ENCODE measurements around the gene EXOSC1. TPM values are rescaled to one million over a fixed set of nuclear protein-coding genes. Genes with fewer than 3 reads are reported as not detected.

Gene EXOSC1
- total and polyA plus RNA-seq, 4 donors = 11.2 to 25.9 (median 14.5) TPM

DNA sequence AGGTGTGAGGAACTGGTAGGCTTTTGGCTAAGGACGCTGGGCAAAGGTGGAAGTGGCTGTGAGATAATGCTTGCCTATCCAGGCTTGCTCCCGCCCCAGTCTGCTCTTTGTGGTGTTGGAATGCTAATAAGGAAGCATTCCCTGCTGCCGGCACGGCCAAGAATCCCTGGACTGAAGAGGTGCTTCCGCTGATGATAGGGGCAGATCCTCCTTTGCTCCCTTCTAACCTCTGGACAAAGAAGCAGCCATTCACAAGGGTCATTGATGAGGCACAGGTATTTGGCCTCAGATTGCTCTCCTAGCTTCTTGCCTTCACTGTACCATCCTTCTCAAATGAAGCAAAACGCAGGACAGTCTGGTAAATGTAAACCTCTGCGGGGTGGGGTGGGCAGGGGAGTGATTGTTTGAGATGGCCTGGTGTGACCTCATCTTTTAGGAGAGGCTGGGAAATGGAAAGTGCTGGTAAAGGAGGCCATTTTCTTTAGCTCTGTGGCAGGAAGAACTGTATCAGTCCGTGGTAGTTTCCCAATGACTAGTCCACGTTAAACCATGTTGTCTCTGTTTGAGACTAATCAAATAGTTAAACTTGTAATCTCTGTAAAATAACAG lies 18.1 kb downstream of the EXOSC1 start:
- DNase-seq (ENCODE audit: low spot score) = no peak
- H3K27me3 ChIP-seq (ENCODE audit: control insufficient read depth in 4 of 4, insufficient read depth in 4 of 4, low read length in 3 of 4) = no peaks in the 10 kb centered on the region
- peak overlapping the region; percentile 33 to 96 (median 91) for H3K4me3 ChIP-seq (ENCODE audit: low read depth in 1 of 3, low read length in 3 of 3)
- TF ChIP-seq JUND (IDR thresholded peaks at IDR 0.05) (peak in 1 of 2 donors; percentile 14), HNF4A (conservative IDR thresholded peaks at IDR 0.05) (peak; percentile 50 to 55)
- TF ChIP-seq, protein P1, sequence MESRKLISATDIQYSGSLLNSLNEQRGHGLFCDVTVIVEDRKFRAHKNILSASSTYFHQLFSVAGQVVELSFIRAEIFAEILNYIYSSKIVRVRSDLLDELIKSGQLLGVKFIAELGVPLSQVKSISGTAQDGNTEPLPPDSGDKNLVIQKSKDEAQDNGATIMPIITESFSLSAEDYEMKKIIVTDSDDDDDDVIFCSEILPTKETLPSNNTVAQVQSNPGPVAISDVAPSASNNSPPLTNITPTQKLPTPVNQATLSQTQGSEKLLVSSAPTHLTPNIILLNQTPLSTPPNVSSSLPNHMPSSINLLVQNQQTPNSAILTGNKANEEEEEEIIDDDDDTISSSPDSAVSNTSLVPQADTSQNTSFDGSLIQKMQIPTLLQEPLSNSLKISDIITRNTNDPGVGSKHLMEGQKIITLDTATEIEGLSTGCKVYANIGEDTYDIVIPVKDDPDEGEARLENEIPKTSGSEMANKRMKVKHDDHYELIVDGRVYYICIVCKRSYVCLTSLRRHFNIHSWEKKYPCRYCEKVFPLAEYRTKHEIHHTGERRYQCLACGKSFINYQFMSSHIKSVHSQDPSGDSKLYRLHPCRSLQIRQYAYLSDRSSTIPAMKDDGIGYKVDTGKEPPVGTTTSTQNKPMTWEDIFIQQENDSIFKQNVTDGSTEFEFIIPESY (IDR thresholded peaks at IDR 0.05) = no peak
- H3K36me3 ChIP-seq (ENCODE audit: control insufficient read depth in 4 of 4, insufficient read depth in 3 of 4, low read depth in 1 of 4, low read length in 3 of 4) = peaks cover 2 to 23% (median 17%) of the 10 kb centered on the region in 4 donors
- WGBS = 30% methylated on average over 9 of the region's 9 CpGs
- H3K27ac ChIP-seq (ENCODE audit: low read depth in 1 of 2, low read length in 2 of 2) = peak overlapping the region; percentile 36 to 93
- peaks cover 2 to 20% (median 13%) of the 10 kb centered on the region in 4 donors for H3K4me1 ChIP-seq (ENCODE audit: control insufficient read depth in 4 of 4, insufficient read depth in 4 of 4, low read length in 3 of 4)
- H3K9me3 ChIP-seq (ENCODE audit: control insufficient read depth in 4 of 4, low read length in 3 of 4) = no peaks in the 10 kb centered on the region
- no peak overlapping the region for H3K9ac ChIP-seq (ENCODE audit: low read depth in 1 of 2, low read length in 2 of 2)

DNA sequence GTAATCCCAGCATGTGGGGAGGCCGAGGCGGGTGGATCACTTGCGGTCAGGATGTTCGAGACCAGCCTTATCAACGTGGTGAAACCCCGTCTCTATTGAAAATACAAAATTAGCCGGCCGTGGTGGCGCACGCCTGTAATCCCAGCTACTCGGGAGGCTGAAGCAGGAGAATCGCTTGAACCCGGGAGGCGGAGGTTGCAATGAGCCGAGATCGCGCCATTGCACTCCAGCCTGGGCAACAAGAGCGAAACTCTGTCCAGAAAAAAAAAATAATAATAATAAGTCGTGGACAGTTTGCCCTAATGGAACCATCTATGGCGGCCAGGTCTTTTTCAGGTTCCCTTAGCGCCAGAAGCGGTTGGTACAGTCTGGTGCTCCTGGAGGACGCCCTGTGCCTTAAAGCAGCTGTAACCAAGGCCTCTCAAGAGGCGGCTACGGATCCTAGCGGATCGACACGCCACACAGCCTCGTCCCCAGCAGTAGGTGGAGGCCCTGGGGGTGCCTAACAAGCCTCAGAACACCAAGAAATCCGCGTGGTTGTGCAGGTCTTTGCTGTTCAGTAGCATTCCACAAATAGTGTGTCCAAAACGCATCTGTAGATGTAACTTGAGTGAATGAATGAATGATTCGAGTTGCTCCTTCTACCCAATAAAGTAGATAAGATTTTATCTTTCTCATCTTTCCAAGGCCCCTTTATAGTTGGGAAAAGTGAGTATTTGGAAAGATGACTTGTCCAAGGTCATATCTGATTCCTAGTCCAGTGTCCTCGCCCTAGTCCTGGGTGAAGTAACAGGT lies 18.8 kb downstream of the EXOSC1 start:
- Histone ChIP-seq H3K27ac (ENCODE audit: low read depth in 1 of 2, low read length in 2 of 2) (peak overlapping the region; percentile 90 to 93), H3K9me3 (ENCODE audit: control insufficient read depth in 4 of 4, low read length in 3 of 4) (no peaks in the 10 kb centered on the region), H3K27me3 (ENCODE audit: control insufficient read depth in 4 of 4, insufficient read depth in 4 of 4, low read length in 3 of 4) (no peaks in the 10 kb centered on the region), H3K4me1 (ENCODE audit: control insufficient read depth in 4 of 4, insufficient read depth in 4 of 4, low read length in 3 of 4) (peaks cover 2 to 20% (median 13%) of the 10 kb centered on the region in 4 donors), H3K9ac (ENCODE audit: low read depth in 1 of 2, low read length in 2 of 2) (peak overlapping the region in 1 of 2 donors; percentile 22), H3K4me3 (ENCODE audit: low read depth in 1 of 3, low read length in 3 of 3) (peak overlapping the region; percentile 91 to 98 (median 96)), H3K36me3 (ENCODE audit: control insufficient read depth in 4 of 4, insufficient read depth in 3 of 4, low read depth in 1 of 4, low read length in 3 of 4) (peaks cover 2 to 21% (median 15%) of the 10 kb centered on the region in 4 donors)
- TF ChIP-seq HNF4G (IDR thresholded peaks at IDR 0.05) (no peak), RXRA (IDR thresholded peaks at IDR 0.05) (no peak), SP1 (IDR thresholded peaks at IDR 0.05) (no peak), TAF1 (conservative IDR thresholded peaks at IDR 0.05) (no peak), YY1 (IDR thresholded peaks at IDR 0.05) (no peak), GABPA (IDR thresholded peaks at IDR 0.05 in 1 of 2, conservative IDR thresholded peaks at IDR 0.05 in 1 of 2) (no peak), RAD21 (IDR thresholded peaks at IDR 0.05) (no peak), FOXA1 (IDR thresholded peaks at IDR 0.05) (no peak), EGR1 (IDR thresholded peaks at IDR 0.05; ENCODE audit: low read depth in 2 of 2) (no peak), HNF4A (conservative IDR thresholded peaks at IDR 0.05) (no peak)
- TF ChIP-seq, protein P2, sequence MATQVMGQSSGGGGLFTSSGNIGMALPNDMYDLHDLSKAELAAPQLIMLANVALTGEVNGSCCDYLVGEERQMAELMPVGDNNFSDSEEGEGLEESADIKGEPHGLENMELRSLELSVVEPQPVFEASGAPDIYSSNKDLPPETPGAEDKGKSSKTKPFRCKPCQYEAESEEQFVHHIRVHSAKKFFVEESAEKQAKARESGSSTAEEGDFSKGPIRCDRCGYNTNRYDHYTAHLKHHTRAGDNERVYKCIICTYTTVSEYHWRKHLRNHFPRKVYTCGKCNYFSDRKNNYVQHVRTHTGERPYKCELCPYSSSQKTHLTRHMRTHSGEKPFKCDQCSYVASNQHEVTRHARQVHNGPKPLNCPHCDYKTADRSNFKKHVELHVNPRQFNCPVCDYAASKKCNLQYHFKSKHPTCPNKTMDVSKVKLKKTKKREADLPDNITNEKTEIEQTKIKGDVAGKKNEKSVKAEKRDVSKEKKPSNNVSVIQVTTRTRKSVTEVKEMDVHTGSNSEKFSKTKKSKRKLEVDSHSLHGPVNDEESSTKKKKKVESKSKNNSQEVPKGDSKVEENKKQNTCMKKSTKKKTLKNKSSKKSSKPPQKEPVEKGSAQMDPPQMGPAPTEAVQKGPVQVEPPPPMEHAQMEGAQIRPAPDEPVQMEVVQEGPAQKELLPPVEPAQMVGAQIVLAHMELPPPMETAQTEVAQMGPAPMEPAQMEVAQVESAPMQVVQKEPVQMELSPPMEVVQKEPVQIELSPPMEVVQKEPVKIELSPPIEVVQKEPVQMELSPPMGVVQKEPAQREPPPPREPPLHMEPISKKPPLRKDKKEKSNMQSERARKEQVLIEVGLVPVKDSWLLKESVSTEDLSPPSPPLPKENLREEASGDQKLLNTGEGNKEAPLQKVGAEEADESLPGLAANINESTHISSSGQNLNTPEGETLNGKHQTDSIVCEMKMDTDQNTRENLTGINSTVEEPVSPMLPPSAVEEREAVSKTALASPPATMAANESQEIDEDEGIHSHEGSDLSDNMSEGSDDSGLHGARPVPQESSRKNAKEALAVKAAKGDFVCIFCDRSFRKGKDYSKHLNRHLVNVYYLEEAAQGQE (IDR thresholded peaks at IDR 0.05) = no peak
- 23% methylated on average over 34 of the region's 34 CpGs for WGBS
- no peak for DNase-seq (ENCODE audit: low spot score)

All from liver (tissue), 9 donors.